HT1080 (cell line): ENCODE results near the gene GTF2H3. TPM values are rescaled to one million over a fixed set of nuclear protein-coding genes. Genes with fewer than 3 reads are reported as not detected.

Source experiments
- DNase-seq: peaks from one replicate; pipeline ENCODE4 v3.0.0-alpha.2; 2015; ENCODE audit warnings: low read depth
- total RNA-seq: library from RNA; depleted of rRNA; stranded (reverse); fragments of >200 nt; shearing (Covaris generic); gene quantifications from 2 replicates; pipeline ENCODE4 v1.2.3, GENCODE V29; 2014

GTF2H3 gene
- total RNA-seq, 1 experiment from 2014 or later: 63.1 TPM

GRCh38 chr12:123645380-123645779, 11.8 kb downstream of the GTF2H3 start:
- no peak for DNase-seq

GRCh38 chr12:123645878-123646277, 12.2 kb downstream of the GTF2H3 start:
- DNase-seq: no peak

- no peak for DNase-seq
These were observed 14.8 kb downstream of the GTF2H3 start for GRCh38 chr12:123648401-123648800.

- no peak for DNase-seq
These were observed 20.6 kb downstream of the GTF2H3 start for GRCh38 chr12:123654129-123654701.

- DNase-seq: no peak
These were observed 21.8 kb downstream of the GTF2H3 start for GRCh38 chr12:123655420-123655819.

- no peak for DNase-seq
These were observed 22.8 kb downstream of the GTF2H3 start for GRCh38 chr12:123656392-123656791.

GRCh38 chr12:123657211-123657610, 23.6 kb downstream of the GTF2H3 start:
- DNase-seq: no peak

- peak; percentile 89 for DNase-seq
These were observed 26.5 kb downstream of the GTF2H3 start for GRCh38 chr12:123659996-123660727.

GRCh38 chr12:123667771-123668170, 34.1 kb downstream of the GTF2H3 start:
- DNase-seq: no peak

GRCh38 chr12:123670882-123671728, 37.5 kb downstream of the GTF2H3 start, which contains the start of gene TCTN2:
TCTN2 (plus strand) TSS chr12:123671113; CDS start chr12:123671241, 128 bp downstream.
- peak; percentile 86 for DNase-seq

- no peak for DNase-seq
These were observed 38.2 kb downstream of the GTF2H3 start for GRCh38 chr12:123671876-123672275.

- DNase-seq: no peak
These were observed 41.8 kb downstream of the GTF2H3 start for GRCh38 chr12:123675436-123675835.

GRCh38 chr12:123676616-123677320, 43.1 kb downstream of the GTF2H3 start:
- DNase-seq: no peak

- DNase-seq: no peak
These were observed 45.4 kb downstream of the GTF2H3 start for GRCh38 chr12:123678981-123679380.

- DNase-seq: no peak
These were observed 48.0 kb downstream of the GTF2H3 start for GRCh38 chr12:123681605-123682004.

- DNase-seq: no peak
These were observed 50.3 kb downstream of the GTF2H3 start for GRCh38 chr12:123683964-123684363.

GRCh38 chr12:123686636-123687190, 53.1 kb downstream of the GTF2H3 start:
- DNase-seq: no peak

- DNase-seq: no peak
These were observed 56.7 kb downstream of the GTF2H3 start for GRCh38 chr12:123690191-123690840.

GRCh38 chr12:123696207-123696606, 62.6 kb downstream of the GTF2H3 start:
- DNase-seq: no peak

GRCh38 chr12:123696646-123697045, 63.0 kb downstream of the GTF2H3 start:
- no peak for DNase-seq

- peak; percentile 55 for DNase-seq
These were observed 72.3 kb downstream of the GTF2H3 start for GRCh38 chr12:123705935-123706334.
